HCT116 (cell line): ENCODE measurements around the gene KYNU. TPM values are rescaled to one million over a fixed set of nuclear protein-coding genes. Genes with fewer than 3 reads are reported as not detected.

Source experiments
- ATAC-seq: fragments of 200-7000 bp; cut with Tn5 transposase; 2 replicates; pipeline ENCODE4 v1.9.1; 2020; ENCODE audit warnings: mild to moderate bottlenecking, moderate library complexity
- BruUV-seq: library from RNA; stranded (reverse); fragments of 400-500 nt; replicated peaks from 2 replicates; lab custom pipeline; 2021; lab: Mats Ljungman, UMichigan
- CTCF ChIA-PET: fragments of 300-600 bp; sonication (Branson Sonifier 250); formaldehyde crosslinking; loops from one replicate; lab custom pipeline; 2021; ENCODE audit warnings: antibody characterized with exemption; lab: Charles Lee
- POLR2A ChIA-PET: fragments of 300-600, 350-600 bp; sonication (Branson Sonifier 250); formaldehyde crosslinking; loops from one replicate; lab custom pipeline; 2021; ENCODE audit warnings: antibody characterized with exemption; lab: Charles Lee
- RAD21 ChIA-PET, 2 experiments: fragments of 300-600 bp; sonication (Branson Sonifier 250); formaldehyde crosslinking; loops; one replicate each; lab custom pipeline; 2023; ENCODE audit warnings: low total read pairs in 2 of 2; ENCODE audit not compliant: uncharacterized antibody in 2 of 2, unreplicated experiment in 2 of 2, low non-redundant PET in 1 of 2; lab: Charles Lee
- DNase-seq: peaks from one replicate; pipeline ENCODE4 v3.0.0-alpha.2; 2010; ENCODE audit warnings: low read depth, low spot score
- H2AFZ ChIP-seq: fragments of 200-600 bp; shearing (Covaris generic), sonication (generic); 2 replicates; pipeline ENCODE4 v1.6.1; 2017; ENCODE audit warnings: low read depth, mixed run types, mixed read lengths, antibody characterized with exemption, low read length; ENCODE audit not compliant: poor library complexity, severe bottlenecking
- H3K27ac ChIP-seq: 2 replicates; pipeline ENCODE4 v1.5.1; 2012; ENCODE audit warnings: low read depth, low read length
- H3K27me3 ChIP-seq: fragments of 200-600 bp; sonication (generic); 2 replicates; pipeline ENCODE4 v1.6.1; 2016; ENCODE audit warnings: mixed run types, low read length, mixed read lengths; ENCODE audit not compliant: insufficient read depth
- H3K36me3 ChIP-seq, 2 experiments: fragments of 200-500 bp in 1 of 2; fragments of 200-600 bp in 1 of 2; sonication (Bioruptor generic) in 1 of 2; sonication (generic) in 1 of 2; 2 replicates each; pipeline versions ENCODE4 v1.5.1 to v1.6.1; 2014 to 2016; ENCODE audit warnings: low read length in 2 of 2, inconsistent platforms in 1 of 2, mixed read lengths in 1 of 2, mixed run types in 1 of 2; ENCODE audit not compliant: insufficient read depth in 2 of 2, control insufficient read depth in 1 of 2
- H3K4me1 ChIP-seq, 2 experiments: fragments of 200-600 bp in 1 of 2; sonication (generic) in 1 of 2; 2 replicates each; pipeline versions ENCODE4 v1.5.1 to v1.6.1; 2012 to 2017; ENCODE audit warnings: low read length in 2 of 2, inconsistent platforms in 1 of 2, mild to moderate bottlenecking in 1 of 2, mixed read lengths in 1 of 2, mixed run types in 1 of 2, moderate library complexity in 1 of 2; ENCODE audit not compliant: insufficient read depth in 2 of 2, control insufficient read depth in 1 of 2
- H3K4me2 ChIP-seq: fragments of 200-600 bp; sonication (generic); 2 replicates; pipeline ENCODE4 v1.6.1; 2017; ENCODE audit warnings: mixed run types, low read length, mixed read lengths
- H3K4me3 ChIP-seq, 2 experiments: fragments of 200-600 bp in 1 of 2; sonication (generic) in 1 of 2; replicated peaks in 1 of 2; 2 replicates each; pipeline ENCODE4 v1.5.1; 2011 to 2016; ENCODE audit warnings: low read length in 2 of 2, control low read depth in 1 of 2, low read depth in 1 of 2, mild to moderate bottlenecking in 1 of 2, mixed read lengths in 1 of 2, mixed run types in 1 of 2
- H3K79me2 ChIP-seq: fragments of 200-600 bp; sonication (generic); 2 replicates; pipeline ENCODE4 v1.6.1; 2017; ENCODE audit warnings: mild to moderate bottlenecking, mixed run types, low read length, moderate library complexity, mixed read lengths; ENCODE audit not compliant: insufficient read depth
- H3K9ac ChIP-seq: fragments of 200-600 bp; sonication (generic); 2 replicates; pipeline ENCODE4 v1.6.1; 2016; ENCODE audit warnings: low read length, mixed read lengths
- H3K9me2 ChIP-seq: fragments of 200-600 bp; sonication (generic), shearing (Covaris generic); 2 replicates; pipeline ENCODE4 v1.6.1; 2017; ENCODE audit warnings: mixed run types, mild to moderate bottlenecking, moderate library complexity; ENCODE audit not compliant: insufficient read depth
- H3K9me3 ChIP-seq, 2 experiments: fragments of 200-500 bp in 1 of 2; fragments of 200-600 bp in 1 of 2; sonication (Bioruptor generic) in 1 of 2; sonication (generic) in 1 of 2; 2 replicates each; pipeline ENCODE4 v1.6.1; 2014 to 2017; ENCODE audit warnings: low read length in 2 of 2, mixed read lengths in 2 of 2, inconsistent platforms in 1 of 2, low read depth in 1 of 2, mild to moderate bottlenecking in 1 of 2, mixed run types in 1 of 2, moderate library complexity in 1 of 2; ENCODE audit not compliant: control insufficient read depth in 1 of 2, insufficient read depth in 1 of 2
- H4K20me1 ChIP-seq: fragments of 200-600 bp; sonication (generic), shearing (Covaris generic); 2 replicates; pipeline ENCODE4 v1.6.1; 2017; ENCODE audit warnings: mixed run types, mild to moderate bottlenecking, moderate library complexity; ENCODE audit not compliant: insufficient read depth
- CBX3 ChIP-seq: IDR thresholded peaks from 2 replicates; pipeline ENCODE4 v1.6.1; 2012; ENCODE audit warnings: low read depth
- CEBPB ChIP-seq: IDR thresholded peaks from 2 replicates; pipeline ENCODE4 v1.6.1; 2012; ENCODE audit warnings: low read depth
- EZH2 ChIP-seq: fragments of 200-600 bp; sonication (generic); IDR thresholded peaks from 2 replicates; pipeline ENCODE4 v1.6.1; 2017; ENCODE audit warnings: antibody characterized with exemption, mixed run types
- EZH2phosphoT487 ChIP-seq: fragments of 200-600 bp; IDR thresholded peaks from 2 replicates; pipeline ENCODE4 v1.6.1; 2018; ENCODE audit warnings: antibody characterized with exemption, borderline replicate concordance
- POLR2AphosphoS5 ChIP-seq: IDR thresholded peaks from 2 replicates; pipeline ENCODE4 v1.6.1; 2011; ENCODE audit warnings: mild to moderate bottlenecking, low read depth, low read length, moderate library complexity
- RAD21 ChIP-seq: IDR thresholded peaks from 2 replicates; pipeline ENCODE4 v1.6.1; 2012; ENCODE audit warnings: low read depth, mild to moderate bottlenecking
- SP1 ChIP-seq: IDR thresholded peaks from 2 replicates; pipeline ENCODE4 v1.6.1; 2012; ENCODE audit warnings: low read depth
- TCF7L2 ChIP-seq: IDR thresholded peaks from 2 replicates; pipeline ENCODE4 v1.7.0; 2011; ENCODE audit warnings: borderline replicate concordance, inconsistent platforms; ENCODE audit not compliant: insufficient read depth, insufficient read length; ENCODE audit errors: extremely low read depth
- YY1 ChIP-seq: IDR thresholded peaks from 2 replicates; pipeline ENCODE4 v1.6.1; 2011; ENCODE audit warnings: low read length, low read depth, moderate library complexity, mild to moderate bottlenecking; ENCODE audit not compliant: insufficient replicate concordance; ENCODE audit errors: extremely low read depth
- ZFX ChIP-seq: fragments of 450-650 bp; IDR thresholded peaks from 2 replicates; pipeline ENCODE4 v1.6.1; 2017
- ZNF274 ChIP-seq: fragments of 200-500 bp; sonication (Bioruptor generic); IDR thresholded peaks from 2 replicates; pipeline ENCODE4 v1.6.1; 2014; ENCODE audit warnings: mild to moderate bottlenecking, low read depth, low read length, inconsistent platforms
- intact Hi-C: fragments of 100-400 bp; cut with micrococcal nuclease; formaldehyde crosslinking; loops from 2 replicates; pipeline ENCODE4 v1.10.0; 2022
- total RNA-seq: library from RNA; stranded (reverse); gene quantifications from one replicate; pipeline ENCODE4 v1.2.1, GENCODE V29; 2021; ENCODE audit not compliant: unreplicated experiment
- TF ChIP-seq, protein P1 (sequence below): IDR thresholded peaks from 2 replicates; pipeline ENCODE4 v1.6.1; 2012
- TF ChIP-seq, protein P2 (sequence below): IDR thresholded peaks from 2 replicates; pipeline ENCODE4 v1.6.1; 2012; ENCODE audit warnings: low read depth
- TF ChIP-seq, protein P3 (sequence below): IDR thresholded peaks from 2 replicates; pipeline ENCODE4 v1.6.1; 2011; ENCODE audit warnings: mild to moderate bottlenecking, low read length, moderate library complexity; ENCODE audit not compliant: insufficient replicate concordance; ENCODE audit errors: extremely low read depth
- TF ChIP-seq, protein P4 (sequence below): IDR thresholded peaks from 2 replicates; pipeline ENCODE4 v1.6.1; 2012

The KYNU gene
- total RNA-seq, 1 experiment from 2014 or later: 0.22 TPM

DNA sequence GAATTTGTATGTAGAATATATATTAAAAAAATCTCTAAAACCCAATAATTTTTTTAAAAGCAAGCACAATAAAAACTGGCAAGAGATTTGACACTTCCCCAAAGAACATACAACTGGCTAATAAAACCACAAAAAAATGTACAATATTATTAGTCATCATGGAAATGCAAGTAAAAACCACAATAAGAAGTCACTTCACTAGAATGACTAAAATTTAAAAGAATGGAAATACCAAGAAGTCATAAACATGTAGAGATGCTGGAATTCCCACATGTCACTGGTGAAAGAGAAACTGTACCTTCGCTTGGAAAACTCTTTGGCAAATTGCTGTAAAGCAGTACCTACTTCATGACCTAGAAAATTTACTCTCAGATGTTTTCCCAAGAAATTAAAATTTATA is 43.4 kb upstream of the KYNU start:
- no peaks in the 10 kb centered on the region for H3K9me3 ChIP-seq
- H3K9me2 ChIP-seq: peaks cover 2% of the 10 kb centered on the region
- H3K79me2 ChIP-seq: no peaks in the 10 kb centered on the region
- no peak overlapping the region for H3K4me3 ChIP-seq
- RAD21 ChIA-PET: no interaction called here
- intact Hi-C loops: no loop called here
- ATAC-seq (no peak), DNase-seq (no peak)
- no peak overlapping the region for H3K9ac ChIP-seq
- TF ChIP-seq POLR2AphosphoS5 (no peak), EZH2 (no peak), ZNF274 (no peak)
- TF ChIP-seq, protein P1, sequence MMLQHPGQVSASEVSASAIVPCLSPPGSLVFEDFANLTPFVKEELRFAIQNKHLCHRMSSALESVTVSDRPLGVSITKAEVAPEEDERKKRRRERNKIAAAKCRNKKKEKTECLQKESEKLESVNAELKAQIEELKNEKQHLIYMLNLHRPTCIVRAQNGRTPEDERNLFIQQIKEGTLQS: no peak
- no TSS peak for BruUV-seq
- no peaks in the 10 kb centered on the region for H4K20me1 ChIP-seq
- H3K36me3 ChIP-seq: no peaks in the 10 kb centered on the region
- H3K27ac ChIP-seq: no peak overlapping the region
- POLR2A ChIA-PET: no interaction called here
- no peak overlapping the region for H2AFZ ChIP-seq
- no peaks in the 10 kb centered on the region for H3K4me1 ChIP-seq
- H3K27me3 ChIP-seq: no peaks in the 10 kb centered on the region
- no peak overlapping the region for H3K4me2 ChIP-seq
- CTCF ChIA-PET: no interaction called here

DNA sequence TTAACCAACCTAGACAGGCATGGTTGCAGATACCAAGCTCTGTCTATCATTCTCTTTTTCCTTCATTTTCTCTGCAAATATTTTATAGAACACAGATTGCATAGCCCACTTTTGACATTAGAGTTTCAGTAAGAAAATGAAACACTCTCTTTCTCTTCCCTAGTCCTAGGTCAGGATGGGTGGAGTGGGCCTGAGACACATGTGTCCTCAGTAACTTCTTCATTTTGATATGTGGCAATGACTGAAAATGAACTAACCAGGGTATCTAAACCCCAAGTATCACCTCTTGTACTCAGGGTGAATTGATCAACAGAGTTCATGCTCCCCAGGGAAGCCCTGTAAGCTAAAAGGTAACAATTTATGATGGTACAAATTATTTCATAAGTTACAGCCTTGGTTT is 37.0 kb upstream of the KYNU start:
- POLR2A ChIA-PET: no interaction called here
- DNase-seq (no peak), ATAC-seq (no peak)
- intact Hi-C loops: no loop called here
- CTCF ChIA-PET: no interaction called here
- no peaks in the 10 kb centered on the region for H3K9me3 ChIP-seq
- H3K9me2 ChIP-seq: no peaks in the 10 kb centered on the region; the same call in 1 of the 2 replicates
- no peak overlapping the region for H3K9ac ChIP-seq
- BruUV-seq: no TSS peak
- RAD21 ChIA-PET: no interaction called here
- H3K4me2 ChIP-seq: no peak overlapping the region
- no peaks in the 10 kb centered on the region for H4K20me1 ChIP-seq
- no peaks in the 10 kb centered on the region for H3K36me3 ChIP-seq
- H3K27ac ChIP-seq: no peak overlapping the region
- H3K4me1 ChIP-seq: no peaks in the 10 kb centered on the region
- no peak overlapping the region for H2AFZ ChIP-seq
- no peaks in the 10 kb centered on the region for H3K27me3 ChIP-seq
- no peak overlapping the region for H3K4me3 ChIP-seq
- H3K79me2 ChIP-seq: no peaks in the 10 kb centered on the region
- TF ChIP-seq TCF7L2: no peak
- TF ChIP-seq EZH2phosphoT487: no peak
- TF ChIP-seq SP1: no peak
- TF ChIP-seq, protein P1: no peak
- no peak for TF ChIP-seq POLR2AphosphoS5
- no peak for TF ChIP-seq YY1
- no peak for TF ChIP-seq EZH2
- TF ChIP-seq CEBPB: no peak
- no peak for TF ChIP-seq ZFX
- no peak for TF ChIP-seq CBX3
- TF ChIP-seq, protein P2, sequence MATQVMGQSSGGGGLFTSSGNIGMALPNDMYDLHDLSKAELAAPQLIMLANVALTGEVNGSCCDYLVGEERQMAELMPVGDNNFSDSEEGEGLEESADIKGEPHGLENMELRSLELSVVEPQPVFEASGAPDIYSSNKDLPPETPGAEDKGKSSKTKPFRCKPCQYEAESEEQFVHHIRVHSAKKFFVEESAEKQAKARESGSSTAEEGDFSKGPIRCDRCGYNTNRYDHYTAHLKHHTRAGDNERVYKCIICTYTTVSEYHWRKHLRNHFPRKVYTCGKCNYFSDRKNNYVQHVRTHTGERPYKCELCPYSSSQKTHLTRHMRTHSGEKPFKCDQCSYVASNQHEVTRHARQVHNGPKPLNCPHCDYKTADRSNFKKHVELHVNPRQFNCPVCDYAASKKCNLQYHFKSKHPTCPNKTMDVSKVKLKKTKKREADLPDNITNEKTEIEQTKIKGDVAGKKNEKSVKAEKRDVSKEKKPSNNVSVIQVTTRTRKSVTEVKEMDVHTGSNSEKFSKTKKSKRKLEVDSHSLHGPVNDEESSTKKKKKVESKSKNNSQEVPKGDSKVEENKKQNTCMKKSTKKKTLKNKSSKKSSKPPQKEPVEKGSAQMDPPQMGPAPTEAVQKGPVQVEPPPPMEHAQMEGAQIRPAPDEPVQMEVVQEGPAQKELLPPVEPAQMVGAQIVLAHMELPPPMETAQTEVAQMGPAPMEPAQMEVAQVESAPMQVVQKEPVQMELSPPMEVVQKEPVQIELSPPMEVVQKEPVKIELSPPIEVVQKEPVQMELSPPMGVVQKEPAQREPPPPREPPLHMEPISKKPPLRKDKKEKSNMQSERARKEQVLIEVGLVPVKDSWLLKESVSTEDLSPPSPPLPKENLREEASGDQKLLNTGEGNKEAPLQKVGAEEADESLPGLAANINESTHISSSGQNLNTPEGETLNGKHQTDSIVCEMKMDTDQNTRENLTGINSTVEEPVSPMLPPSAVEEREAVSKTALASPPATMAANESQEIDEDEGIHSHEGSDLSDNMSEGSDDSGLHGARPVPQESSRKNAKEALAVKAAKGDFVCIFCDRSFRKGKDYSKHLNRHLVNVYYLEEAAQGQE: no peak
- TF ChIP-seq, protein P3, sequence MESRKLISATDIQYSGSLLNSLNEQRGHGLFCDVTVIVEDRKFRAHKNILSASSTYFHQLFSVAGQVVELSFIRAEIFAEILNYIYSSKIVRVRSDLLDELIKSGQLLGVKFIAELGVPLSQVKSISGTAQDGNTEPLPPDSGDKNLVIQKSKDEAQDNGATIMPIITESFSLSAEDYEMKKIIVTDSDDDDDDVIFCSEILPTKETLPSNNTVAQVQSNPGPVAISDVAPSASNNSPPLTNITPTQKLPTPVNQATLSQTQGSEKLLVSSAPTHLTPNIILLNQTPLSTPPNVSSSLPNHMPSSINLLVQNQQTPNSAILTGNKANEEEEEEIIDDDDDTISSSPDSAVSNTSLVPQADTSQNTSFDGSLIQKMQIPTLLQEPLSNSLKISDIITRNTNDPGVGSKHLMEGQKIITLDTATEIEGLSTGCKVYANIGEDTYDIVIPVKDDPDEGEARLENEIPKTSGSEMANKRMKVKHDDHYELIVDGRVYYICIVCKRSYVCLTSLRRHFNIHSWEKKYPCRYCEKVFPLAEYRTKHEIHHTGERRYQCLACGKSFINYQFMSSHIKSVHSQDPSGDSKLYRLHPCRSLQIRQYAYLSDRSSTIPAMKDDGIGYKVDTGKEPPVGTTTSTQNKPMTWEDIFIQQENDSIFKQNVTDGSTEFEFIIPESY: no peak
- TF ChIP-seq, protein P4, sequence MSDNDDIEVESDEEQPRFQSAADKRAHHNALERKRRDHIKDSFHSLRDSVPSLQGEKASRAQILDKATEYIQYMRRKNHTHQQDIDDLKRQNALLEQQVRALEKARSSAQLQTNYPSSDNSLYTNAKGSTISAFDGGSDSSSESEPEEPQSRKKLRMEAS: no peak
- no peak for TF ChIP-seq RAD21
